K562 (cell line): Measurements from ENCODE around the gene TDRD3.

Experiments
- POLR2AphosphoS5 ChIP-seq: IDR thresholded peaks from 2 replicates; pipeline ENCODE4 v1.6.1; 2011; ENCODE audit warnings: mild to moderate bottlenecking, low read depth, low read length, moderate library complexity; ENCODE audit not compliant: control insufficient read depth, insufficient read depth
- PRMT5 ChIP-seq: sonication (generic); formaldehyde crosslinking; IDR thresholded peaks from 2 replicates; pipeline ENCODE4 v1.5.0; 2020; ENCODE audit warnings: missing genetic modification reagents
- RAD21 ChIP-seq, 2 experiments: fragments of 250-450 bp in 1 of 2; fragments of 450-650 bp in 1 of 2; sonication (Bioruptor Pico) in 1 of 2; formaldehyde crosslinking in 1 of 2; IDR thresholded peaks in 1 of 2; conservative IDR thresholded peaks in 1 of 2; 2 replicates each; pipeline versions ENCODE4 v1.4.0 to v1.8.0; 2020 to 2022; ENCODE audit warnings: mild to moderate bottlenecking in 2 of 2, moderate library complexity in 1 of 2
- TF ChIP-seq, protein P1 (sequence below), 2 experiments: fragments of 200-800 bp in 1 of 2; sonication (Bioruptor generic) in 1 of 2; sonication (generic) in 1 of 2; formaldehyde crosslinking in 1 of 2; IDR thresholded peaks in 1 of 2; conservative IDR thresholded peaks in 1 of 2; 2 replicates each; pipeline versions ENCODE4 v1.5.0 to v1.6.1; 2016 to 2020; ENCODE audit warnings: missing compliant biosample characterization in 1 of 2, missing genetic modification characterization in 1 of 2, missing genetic modification reagents in 1 of 2

GRCh38 chr13:60402022-60402421, 5.0 kb downstream of the TDRD3 start:
- TF ChIP-seq, protein P1, sequence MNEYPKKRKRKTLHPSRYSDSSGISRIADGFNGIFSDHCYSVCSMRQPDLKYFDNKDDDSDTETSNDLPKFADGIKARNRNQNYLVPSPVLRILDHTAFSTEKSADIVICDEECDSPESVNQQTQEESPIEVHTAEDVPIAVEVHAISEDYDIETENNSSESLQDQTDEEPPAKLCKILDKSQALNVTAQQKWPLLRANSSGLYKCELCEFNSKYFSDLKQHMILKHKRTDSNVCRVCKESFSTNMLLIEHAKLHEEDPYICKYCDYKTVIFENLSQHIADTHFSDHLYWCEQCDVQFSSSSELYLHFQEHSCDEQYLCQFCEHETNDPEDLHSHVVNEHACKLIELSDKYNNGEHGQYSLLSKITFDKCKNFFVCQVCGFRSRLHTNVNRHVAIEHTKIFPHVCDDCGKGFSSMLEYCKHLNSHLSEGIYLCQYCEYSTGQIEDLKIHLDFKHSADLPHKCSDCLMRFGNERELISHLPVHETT (CRISPR knock-in tag; conservative IDR thresholded peaks at IDR 0.05 in 1 of 2, IDR thresholded peaks at IDR 0.05 in 1 of 2) = no peak
- TF ChIP-seq PRMT5 (CRISPR knock-in tag) (no peak), RAD21 (CRISPR knock-in tag; conservative IDR thresholded peaks at IDR 0.05 in 1 of 2, IDR thresholded peaks at IDR 0.05 in 1 of 2) (no peak), POLR2AphosphoS5 (no peak)
